ENCODE results near the gene DOHH.

GRCh38 chr19:3493651-3494050 is 6.8 kb downstream of the DOHH start:
- TF ChIP-seq CTCF (conservative IDR thresholded peaks at IDR 0.05; ENCODE audit: low read depth, low read length) (no peak), EZH2phosphoT487 (IDR thresholded peaks at IDR 0.05; ENCODE audit: borderline replicate concordance, low read length) (no peak), EZH2 (IDR thresholded peaks at IDR 0.05; ENCODE audit: low read length, unreplicated experiment) (no peak)

Measured in PC-3 (cell line).